Measurements from ENCODE around the gene NPAS3. TPM values are rescaled to one million over a fixed set of nuclear protein-coding genes. Genes with fewer than 3 reads are reported as not detected.

Gene NPAS3
- total and polyA plus RNA-seq, 2 of the 8 experiments (the other 6 are each of a cell fraction or from before 2014, with no cell fraction given) = 0.11 to 0.60 TPM

DNA sequence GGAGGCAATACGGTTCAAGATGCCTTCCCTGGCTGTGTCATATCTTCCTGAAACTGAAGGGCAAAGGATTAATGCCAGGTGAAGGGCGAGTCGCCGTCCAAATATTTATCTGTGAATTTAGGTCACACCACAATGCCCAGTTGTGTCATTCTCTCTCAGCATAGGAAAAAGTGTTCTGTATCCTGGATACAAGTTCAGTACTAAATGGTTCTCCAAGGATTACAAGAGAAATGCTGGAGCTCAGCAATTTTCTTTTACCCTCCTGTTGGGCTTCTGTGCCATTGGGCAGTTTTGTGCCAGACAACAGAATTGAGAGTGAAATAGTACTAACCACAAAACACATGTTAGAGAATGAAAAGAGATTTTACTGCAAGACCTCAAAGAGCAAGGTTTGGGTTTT is 518.3 kb downstream of the NPAS3 start:
- H3K4me3 ChIP-seq (ENCODE audit: extremely low read depth in 1 of 4, insufficient read depth in 2 of 4, low read depth in 3 of 4, low read length in 4 of 4) = no peak overlapping the region
- CTCF ChIA-PET (ENCODE audit: partially characterized antibody) = interaction anchor here (0.6 kb wide), 1 partner anchor 210 kb away, joined by 4 read pairs; no protein-coding TSS in a partner anchor
- H2BK20ac ChIP-seq (ENCODE audit: low read length) = no peak overlapping the region
- no peaks in the 10 kb centered on the region for H3K36me3 ChIP-seq (ENCODE audit: control insufficient read depth in 2 of 4, insufficient read depth in 4 of 4, low read length in 3 of 4)
- no peaks in the 10 kb centered on the region for H3K9me3 ChIP-seq (ENCODE audit: insufficient read depth in 2 of 2, low read depth in 1 of 2, low read length in 1 of 2)
- H3K4me1 ChIP-seq (replicated peaks in 1 of 4; ENCODE audit: control insufficient read depth in 3 of 4, insufficient read depth in 4 of 4, low read length in 3 of 4) = no peaks in the 10 kb centered on the region
- H2BK120ac ChIP-seq (replicated peaks; ENCODE audit: low read depth, low read length) = no peak overlapping the region
- H2AFZ ChIP-seq (ENCODE audit: low read length) = 0 out of 2 replicates have a peak overlapping the region, but pooled peaks have one; percentile 34
- H3K23ac ChIP-seq (ENCODE audit: insufficient read length) = no peak overlapping the region
- no peak overlapping the region for H3K56ac ChIP-seq (replicated peaks; ENCODE audit: insufficient read length, low read depth, low read length)
- no peaks in the 10 kb centered on the region for H3K79me1 ChIP-seq (ENCODE audit: low read depth, low read length)
- no peak overlapping the region for H2BK12ac ChIP-seq (ENCODE audit: low read depth, low read length)
- H3K27ac ChIP-seq (ENCODE audit: low read depth, low read length) = no peak overlapping the region
- H4K5ac ChIP-seq (ENCODE audit: insufficient read length, low read depth, low read length) = no peak overlapping the region
- H2BK5ac ChIP-seq (ENCODE audit: low read depth, low read length) = no peak overlapping the region
- no peak for FAIRE-seq
- no peak overlapping the region for H3K14ac ChIP-seq (ENCODE audit: insufficient read length)
- no peak for TF ChIP-seq MAFK (IDR thresholded peaks at IDR 0.05; ENCODE audit: low read depth, low read length)
- no peak for TF ChIP-seq BRCA1 (IDR thresholded peaks at IDR 0.05; ENCODE audit: low read depth, low read length)
- no peak for TF ChIP-seq SP1 (IDR thresholded peaks at IDR 0.05; ENCODE audit: low read depth, low read length)
- TF ChIP-seq BACH1 (IDR thresholded peaks at IDR 0.05; ENCODE audit: low read length) = no peak
- TF ChIP-seq SIX5 (IDR thresholded peaks at IDR 0.05; ENCODE audit: low read depth, low read length) = no peak
- TF ChIP-seq JUN (IDR thresholded peaks at IDR 0.05; ENCODE audit: low read depth, low read length) = no peak
- TF ChIP-seq, protein P1, sequence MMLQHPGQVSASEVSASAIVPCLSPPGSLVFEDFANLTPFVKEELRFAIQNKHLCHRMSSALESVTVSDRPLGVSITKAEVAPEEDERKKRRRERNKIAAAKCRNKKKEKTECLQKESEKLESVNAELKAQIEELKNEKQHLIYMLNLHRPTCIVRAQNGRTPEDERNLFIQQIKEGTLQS (IDR thresholded peaks at IDR 0.05; ENCODE audit: insufficient read depth, low read depth, low read length) = no peak
- TF ChIP-seq NRF1 (IDR thresholded peaks at IDR 0.05; ENCODE audit: low read depth, low read length) = no peak
- TF ChIP-seq CHD2 (IDR thresholded peaks at IDR 0.05; ENCODE audit: low read length) = no peak
- TF ChIP-seq RBBP5 (IDR thresholded peaks at IDR 0.05; ENCODE audit: borderline replicate concordance, low read depth, low read length) = no peak
- no peak for TF ChIP-seq RNF2 (IDR thresholded peaks at IDR 0.05; ENCODE audit: borderline replicate concordance, low read depth, low read length, missing control alignments, poor library complexity, severe bottlenecking)
- TF ChIP-seq SP2 (IDR thresholded peaks at IDR 0.05; ENCODE audit: low read length) = no peak
- no peak for TF ChIP-seq KDM4A (IDR thresholded peaks at IDR 0.05; ENCODE audit: low read depth, low read length, severe bottlenecking)
- no peak overlapping the region for H3K18ac ChIP-seq (ENCODE audit: extremely low read depth, low read length)
- H3K23me2 ChIP-seq (ENCODE audit: low read depth, low read length) = no peaks in the 10 kb centered on the region
- H3K27me3 ChIP-seq (replicated peaks in 1 of 4; ENCODE audit: control insufficient read depth in 3 of 4, extremely low read depth in 1 of 4, insufficient read depth in 3 of 4, low read length in 3 of 4) = no peaks in the 10 kb centered on the region
- no peak overlapping the region for H4K91ac ChIP-seq (replicated peaks; ENCODE audit: insufficient read length, low read length)
- H2BK15ac ChIP-seq (ENCODE audit: low read length) = no peak overlapping the region
- POLR2A ChIA-PET (ENCODE audit: partially characterized antibody) = no interaction called here
- WGBS, 2 experiments (ENCODE audit: extremely low coverage in 1 of 2, insufficient coverage in 1 of 2, insufficient read length in 1 of 2, insufficient replicate concordance in 2 of 2, low coverage in 1 of 2, low lambda C conversion rate in 2 of 2, missing lambda C conversion rate in 1 of 2) = 89% methylated on average over 4 of the region's 4 CpGs; no CpG with 5 or more reads in 1 of the 2 experiments
- H3K4ac ChIP-seq (replicated peaks; ENCODE audit: insufficient read length, low read depth, low read length) = no peak overlapping the region
- no peaks in the 10 kb centered on the region for H4K20me1 ChIP-seq (replicated peaks in 1 of 2; ENCODE audit: control insufficient read depth in 1 of 2, insufficient read depth in 2 of 2, low read length in 2 of 2)
- no peaks in the 10 kb centered on the region for H3K79me2 ChIP-seq (ENCODE audit: control insufficient read depth in 1 of 2, insufficient read depth in 2 of 2, low read length in 2 of 2)
- no peak overlapping the region for H3K4me2 ChIP-seq (ENCODE audit: insufficient read depth in 1 of 2, low read depth in 2 of 2, low read length in 2 of 2)
- H3K9ac ChIP-seq (replicated peaks in 1 of 4; ENCODE audit: extremely low read depth in 1 of 4, low read depth in 3 of 4, low read length in 3 of 4) = no peak overlapping the region
- no peak overlapping the region for H4K8ac ChIP-seq (ENCODE audit: extremely low read depth, insufficient read depth, low read length)
- H2AK5ac ChIP-seq (ENCODE audit: low read depth, low read length) = no peak overlapping the region
- no peak for DNase-seq (ENCODE audit: low read depth in 1 of 2, low spot score in 2 of 2)

Data from H1 (cell line).